Measurements from ENCODE around the gene NTN4. TPM values are rescaled to one million over a fixed set of nuclear protein-coding genes. Genes with fewer than 3 reads are reported as not detected.

NTN4 gene
- total and polyA plus RNA-seq, 4 donors = 3.2 to 30.5 (median 15.0) TPM

DNA sequence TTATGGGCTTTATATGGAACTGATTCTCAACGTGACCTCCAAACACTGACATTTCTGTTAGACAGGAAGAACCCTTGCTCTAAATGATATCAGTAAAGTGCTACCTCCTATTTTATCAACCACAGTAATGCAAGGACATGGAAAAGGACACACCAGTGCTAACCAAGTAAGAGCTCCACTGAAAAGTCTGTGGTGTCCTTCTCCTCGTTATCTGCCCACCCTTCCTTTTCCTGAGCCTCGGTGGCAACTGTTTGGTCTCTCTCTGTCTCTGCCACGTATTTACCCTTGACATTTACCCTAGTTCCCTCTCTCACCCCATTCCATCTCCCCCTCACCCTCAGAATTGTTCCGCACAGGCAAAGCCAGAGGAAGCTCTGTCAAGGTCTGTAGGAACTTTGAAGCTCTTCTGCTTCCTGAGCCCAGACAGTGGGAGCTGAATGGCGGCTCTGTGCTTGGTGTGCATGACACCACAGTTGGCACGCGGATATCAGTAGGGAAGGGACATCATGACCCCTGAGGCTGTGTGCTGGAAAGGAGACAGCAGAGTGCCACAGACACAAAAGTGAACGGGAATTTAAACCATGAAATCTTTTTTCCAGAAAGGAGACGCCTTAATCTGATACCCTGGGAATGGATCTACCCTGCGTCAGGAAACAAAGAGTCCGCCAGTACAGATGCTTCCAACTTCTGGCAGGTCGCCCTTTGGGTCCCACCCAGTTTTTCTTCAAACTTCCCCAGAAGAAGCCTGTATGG is 50.8 kb downstream of the NTN4 start:
- 82% methylated on average over 13 of the region's 13 CpGs for WGBS
- no peak for DNase-seq (ENCODE audit: low spot score)
- H3K4me1 ChIP-seq (ENCODE audit: control insufficient read depth in 4 of 4, insufficient read depth in 4 of 4, low read length in 3 of 4) = peaks cover 0 to 1% (median 0%) of the 10 kb centered on the region in 4 donors
- no peak overlapping the region for H3K9ac ChIP-seq (ENCODE audit: low read depth in 1 of 2, low read length in 2 of 2)
- no peak overlapping the region for H3K4me3 ChIP-seq (ENCODE audit: low read depth in 1 of 3, low read length in 3 of 3)
- H3K27me3 ChIP-seq (ENCODE audit: control insufficient read depth in 4 of 4, insufficient read depth in 4 of 4, low read length in 3 of 4) = no peaks in the 10 kb centered on the region
- TF ChIP-seq YY1 (IDR thresholded peaks at IDR 0.05) (no peak), RAD21 (IDR thresholded peaks at IDR 0.05) (no peak), EGR1 (IDR thresholded peaks at IDR 0.05; ENCODE audit: low read depth in 2 of 2) (no peak), FOXA2 (IDR thresholded peaks at IDR 0.05) (no peak), RXRA (IDR thresholded peaks at IDR 0.05) (peak in 1 of 2 donors; percentile 9), NR2F2 (IDR thresholded peaks at IDR 0.05) (peak; percentile 52), SP1 (IDR thresholded peaks at IDR 0.05) (peak; percentile 23), FOXA1 (IDR thresholded peaks at IDR 0.05) (no peak)
- TF ChIP-seq, protein P1, sequence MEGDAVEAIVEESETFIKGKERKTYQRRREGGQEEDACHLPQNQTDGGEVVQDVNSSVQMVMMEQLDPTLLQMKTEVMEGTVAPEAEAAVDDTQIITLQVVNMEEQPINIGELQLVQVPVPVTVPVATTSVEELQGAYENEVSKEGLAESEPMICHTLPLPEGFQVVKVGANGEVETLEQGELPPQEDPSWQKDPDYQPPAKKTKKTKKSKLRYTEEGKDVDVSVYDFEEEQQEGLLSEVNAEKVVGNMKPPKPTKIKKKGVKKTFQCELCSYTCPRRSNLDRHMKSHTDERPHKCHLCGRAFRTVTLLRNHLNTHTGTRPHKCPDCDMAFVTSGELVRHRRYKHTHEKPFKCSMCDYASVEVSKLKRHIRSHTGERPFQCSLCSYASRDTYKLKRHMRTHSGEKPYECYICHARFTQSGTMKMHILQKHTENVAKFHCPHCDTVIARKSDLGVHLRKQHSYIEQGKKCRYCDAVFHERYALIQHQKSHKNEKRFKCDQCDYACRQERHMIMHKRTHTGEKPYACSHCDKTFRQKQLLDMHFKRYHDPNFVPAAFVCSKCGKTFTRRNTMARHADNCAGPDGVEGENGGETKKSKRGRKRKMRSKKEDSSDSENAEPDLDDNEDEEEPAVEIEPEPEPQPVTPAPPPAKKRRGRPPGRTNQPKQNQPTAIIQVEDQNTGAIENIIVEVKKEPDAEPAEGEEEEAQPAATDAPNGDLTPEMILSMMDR (IDR thresholded peaks at IDR 0.05; ENCODE audit: low read depth, low read length, missing input control) = no peak
- TF ChIP-seq, protein P2, sequence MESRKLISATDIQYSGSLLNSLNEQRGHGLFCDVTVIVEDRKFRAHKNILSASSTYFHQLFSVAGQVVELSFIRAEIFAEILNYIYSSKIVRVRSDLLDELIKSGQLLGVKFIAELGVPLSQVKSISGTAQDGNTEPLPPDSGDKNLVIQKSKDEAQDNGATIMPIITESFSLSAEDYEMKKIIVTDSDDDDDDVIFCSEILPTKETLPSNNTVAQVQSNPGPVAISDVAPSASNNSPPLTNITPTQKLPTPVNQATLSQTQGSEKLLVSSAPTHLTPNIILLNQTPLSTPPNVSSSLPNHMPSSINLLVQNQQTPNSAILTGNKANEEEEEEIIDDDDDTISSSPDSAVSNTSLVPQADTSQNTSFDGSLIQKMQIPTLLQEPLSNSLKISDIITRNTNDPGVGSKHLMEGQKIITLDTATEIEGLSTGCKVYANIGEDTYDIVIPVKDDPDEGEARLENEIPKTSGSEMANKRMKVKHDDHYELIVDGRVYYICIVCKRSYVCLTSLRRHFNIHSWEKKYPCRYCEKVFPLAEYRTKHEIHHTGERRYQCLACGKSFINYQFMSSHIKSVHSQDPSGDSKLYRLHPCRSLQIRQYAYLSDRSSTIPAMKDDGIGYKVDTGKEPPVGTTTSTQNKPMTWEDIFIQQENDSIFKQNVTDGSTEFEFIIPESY (IDR thresholded peaks at IDR 0.05) = no peak
- H3K36me3 ChIP-seq (ENCODE audit: control insufficient read depth in 4 of 4, insufficient read depth in 3 of 4, low read depth in 1 of 4, low read length in 3 of 4) = peaks cover 0 to 7% (median 5%) of the 10 kb centered on the region in 4 donors
- H3K9me3 ChIP-seq (ENCODE audit: control insufficient read depth in 4 of 4, low read length in 3 of 4) = no peaks in the 10 kb centered on the region
- H3K27ac ChIP-seq (ENCODE audit: low read depth in 1 of 2, low read length in 2 of 2) = no peak overlapping the region

DNA sequence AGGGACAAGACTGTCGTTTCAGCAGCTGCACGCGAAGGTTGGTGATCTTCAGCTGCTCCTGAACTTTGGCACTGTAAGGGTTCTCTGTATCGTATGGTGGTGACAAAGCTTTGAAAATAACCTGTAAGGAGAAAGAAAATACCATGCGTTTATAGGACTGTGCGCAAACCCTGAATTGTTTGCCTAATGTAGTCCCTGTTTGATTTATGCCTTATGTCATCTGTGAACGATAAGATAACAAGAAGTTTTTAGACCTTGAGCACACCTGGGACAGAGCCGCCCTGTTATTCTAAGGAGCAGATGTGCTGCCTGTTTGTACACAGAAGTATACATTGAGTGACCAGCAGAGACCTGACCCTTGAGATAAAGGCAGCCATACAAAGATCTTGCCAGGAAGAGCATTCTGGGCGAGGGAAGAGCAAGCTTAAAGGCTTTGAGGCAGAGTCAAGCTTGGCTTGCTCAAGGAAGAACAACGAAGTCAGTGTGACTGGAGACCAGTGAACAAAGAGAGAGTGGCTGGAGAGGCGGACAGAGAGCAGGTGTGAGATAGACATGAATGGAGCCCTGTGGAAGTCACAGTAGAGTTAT is 52.4 kb downstream of the NTN4 start:
- DNase-seq (ENCODE audit: low spot score) = no peak
- H3K27me3 ChIP-seq (ENCODE audit: control insufficient read depth in 4 of 4, insufficient read depth in 4 of 4, low read length in 3 of 4) = no peaks in the 10 kb centered on the region
- peaks cover 0 to 7% (median 4%) of the 10 kb centered on the region in 4 donors for H3K36me3 ChIP-seq (ENCODE audit: control insufficient read depth in 4 of 4, insufficient read depth in 3 of 4, low read depth in 1 of 4, low read length in 3 of 4)
- no peak overlapping the region for H3K4me3 ChIP-seq (ENCODE audit: low read depth in 1 of 3, low read length in 3 of 3)
- H3K9me3 ChIP-seq (ENCODE audit: control insufficient read depth in 4 of 4, low read length in 3 of 4) = no peaks in the 10 kb centered on the region
- H3K27ac ChIP-seq (ENCODE audit: low read depth in 1 of 2, low read length in 2 of 2) = no peak overlapping the region
- WGBS = 79% methylated on average over 11 of the region's 11 CpGs
- H3K9ac ChIP-seq (ENCODE audit: low read depth in 1 of 2, low read length in 2 of 2) = no peak overlapping the region
- TF ChIP-seq NR2F2 (IDR thresholded peaks at IDR 0.05) (no peak), TAF1 (conservative IDR thresholded peaks at IDR 0.05) (no peak), RAD21 (IDR thresholded peaks at IDR 0.05) (no peak), FOXA1 (IDR thresholded peaks at IDR 0.05) (no peak), HNF4G (IDR thresholded peaks at IDR 0.05) (no peak)
- TF ChIP-seq, protein P3, sequence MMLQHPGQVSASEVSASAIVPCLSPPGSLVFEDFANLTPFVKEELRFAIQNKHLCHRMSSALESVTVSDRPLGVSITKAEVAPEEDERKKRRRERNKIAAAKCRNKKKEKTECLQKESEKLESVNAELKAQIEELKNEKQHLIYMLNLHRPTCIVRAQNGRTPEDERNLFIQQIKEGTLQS (IDR thresholded peaks at IDR 0.05) = no peak
- H3K4me1 ChIP-seq (ENCODE audit: control insufficient read depth in 4 of 4, insufficient read depth in 4 of 4, low read length in 3 of 4) = peaks cover 0 to 1% (median 0%) of the 10 kb centered on the region in 4 donors

DNA sequence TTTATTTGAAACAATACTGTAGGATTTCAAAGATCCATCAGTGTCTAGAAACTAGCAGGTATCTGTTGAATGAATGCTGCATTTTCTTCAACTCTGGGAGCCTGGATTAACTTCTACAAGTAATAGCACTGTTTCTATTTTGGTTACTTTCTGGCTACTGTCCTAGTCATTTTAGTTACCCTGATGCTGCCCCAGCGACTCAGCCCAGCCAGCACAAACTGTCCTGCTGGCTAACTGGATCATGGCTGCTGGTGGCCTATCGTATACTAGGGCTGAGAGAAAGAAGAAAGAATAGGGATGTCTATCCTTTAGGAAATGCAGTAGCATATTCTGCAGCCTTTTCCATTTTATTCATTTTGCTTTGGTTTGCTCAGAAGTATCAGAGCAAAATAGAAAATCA is 53.9 kb downstream of the NTN4 start:
- Histone ChIP-seq H3K4me1 (ENCODE audit: control insufficient read depth in 4 of 4, insufficient read depth in 4 of 4, low read length in 3 of 4) (peaks cover 0 to 1% (median 0%) of the 10 kb centered on the region in 4 donors), H3K27me3 (ENCODE audit: control insufficient read depth in 4 of 4, insufficient read depth in 4 of 4, low read length in 3 of 4) (no peaks in the 10 kb centered on the region), H3K36me3 (ENCODE audit: control insufficient read depth in 4 of 4, insufficient read depth in 3 of 4, low read depth in 1 of 4, low read length in 3 of 4) (peaks cover 0 to 7% (median 4%) of the 10 kb centered on the region in 4 donors), H3K9me3 (ENCODE audit: control insufficient read depth in 4 of 4, low read length in 3 of 4) (no peaks in the 10 kb centered on the region), H3K4me3 (ENCODE audit: low read depth in 1 of 3, low read length in 3 of 3) (no peak overlapping the region), H3K27ac (ENCODE audit: low read depth in 1 of 2, low read length in 2 of 2) (no peak overlapping the region), H3K9ac (ENCODE audit: low read depth in 1 of 2, low read length in 2 of 2) (no peak overlapping the region)
- 93% methylated on average over 2 of the region's 2 CpGs for WGBS
- no peak for DNase-seq (ENCODE audit: low spot score)
- TF ChIP-seq SP1 (IDR thresholded peaks at IDR 0.05) (no peak), FOXA2 (IDR thresholded peaks at IDR 0.05) (no peak), RAD21 (IDR thresholded peaks at IDR 0.05) (no peak), RXRA (IDR thresholded peaks at IDR 0.05) (no peak), NR2F2 (IDR thresholded peaks at IDR 0.05) (no peak), FOXA1 (IDR thresholded peaks at IDR 0.05) (no peak), TAF1 (conservative IDR thresholded peaks at IDR 0.05) (no peak), HNF4A (conservative IDR thresholded peaks at IDR 0.05) (no peak), YY1 (IDR thresholded peaks at IDR 0.05) (no peak), GABPA (IDR thresholded peaks at IDR 0.05 in 1 of 2, conservative IDR thresholded peaks at IDR 0.05 in 1 of 2) (no peak), HNF4G (IDR thresholded peaks at IDR 0.05) (no peak)
- TF ChIP-seq, protein P4, sequence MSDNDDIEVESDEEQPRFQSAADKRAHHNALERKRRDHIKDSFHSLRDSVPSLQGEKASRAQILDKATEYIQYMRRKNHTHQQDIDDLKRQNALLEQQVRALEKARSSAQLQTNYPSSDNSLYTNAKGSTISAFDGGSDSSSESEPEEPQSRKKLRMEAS (IDR thresholded peaks at IDR 0.05) = no peak
- TF ChIP-seq, protein P5, sequence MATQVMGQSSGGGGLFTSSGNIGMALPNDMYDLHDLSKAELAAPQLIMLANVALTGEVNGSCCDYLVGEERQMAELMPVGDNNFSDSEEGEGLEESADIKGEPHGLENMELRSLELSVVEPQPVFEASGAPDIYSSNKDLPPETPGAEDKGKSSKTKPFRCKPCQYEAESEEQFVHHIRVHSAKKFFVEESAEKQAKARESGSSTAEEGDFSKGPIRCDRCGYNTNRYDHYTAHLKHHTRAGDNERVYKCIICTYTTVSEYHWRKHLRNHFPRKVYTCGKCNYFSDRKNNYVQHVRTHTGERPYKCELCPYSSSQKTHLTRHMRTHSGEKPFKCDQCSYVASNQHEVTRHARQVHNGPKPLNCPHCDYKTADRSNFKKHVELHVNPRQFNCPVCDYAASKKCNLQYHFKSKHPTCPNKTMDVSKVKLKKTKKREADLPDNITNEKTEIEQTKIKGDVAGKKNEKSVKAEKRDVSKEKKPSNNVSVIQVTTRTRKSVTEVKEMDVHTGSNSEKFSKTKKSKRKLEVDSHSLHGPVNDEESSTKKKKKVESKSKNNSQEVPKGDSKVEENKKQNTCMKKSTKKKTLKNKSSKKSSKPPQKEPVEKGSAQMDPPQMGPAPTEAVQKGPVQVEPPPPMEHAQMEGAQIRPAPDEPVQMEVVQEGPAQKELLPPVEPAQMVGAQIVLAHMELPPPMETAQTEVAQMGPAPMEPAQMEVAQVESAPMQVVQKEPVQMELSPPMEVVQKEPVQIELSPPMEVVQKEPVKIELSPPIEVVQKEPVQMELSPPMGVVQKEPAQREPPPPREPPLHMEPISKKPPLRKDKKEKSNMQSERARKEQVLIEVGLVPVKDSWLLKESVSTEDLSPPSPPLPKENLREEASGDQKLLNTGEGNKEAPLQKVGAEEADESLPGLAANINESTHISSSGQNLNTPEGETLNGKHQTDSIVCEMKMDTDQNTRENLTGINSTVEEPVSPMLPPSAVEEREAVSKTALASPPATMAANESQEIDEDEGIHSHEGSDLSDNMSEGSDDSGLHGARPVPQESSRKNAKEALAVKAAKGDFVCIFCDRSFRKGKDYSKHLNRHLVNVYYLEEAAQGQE (IDR thresholded peaks at IDR 0.05) = no peak
- TF ChIP-seq, protein P3 (IDR thresholded peaks at IDR 0.05) = no peak

All from liver (tissue), 9 donors.